GM18519 (cell line): Measurements from ENCODE around the gene C14orf132.

Experiments used
- ATAC-seq: cut with Tn5 transposase; IDR thresholded peaks from one replicate; pipeline ENCODE4 v1.9.1; 2021; ENCODE audit warnings: mild to moderate bottlenecking, moderate library complexity; ENCODE audit not compliant: unreplicated experiment, low FRiP score

The C14orf132 gene

DNA sequence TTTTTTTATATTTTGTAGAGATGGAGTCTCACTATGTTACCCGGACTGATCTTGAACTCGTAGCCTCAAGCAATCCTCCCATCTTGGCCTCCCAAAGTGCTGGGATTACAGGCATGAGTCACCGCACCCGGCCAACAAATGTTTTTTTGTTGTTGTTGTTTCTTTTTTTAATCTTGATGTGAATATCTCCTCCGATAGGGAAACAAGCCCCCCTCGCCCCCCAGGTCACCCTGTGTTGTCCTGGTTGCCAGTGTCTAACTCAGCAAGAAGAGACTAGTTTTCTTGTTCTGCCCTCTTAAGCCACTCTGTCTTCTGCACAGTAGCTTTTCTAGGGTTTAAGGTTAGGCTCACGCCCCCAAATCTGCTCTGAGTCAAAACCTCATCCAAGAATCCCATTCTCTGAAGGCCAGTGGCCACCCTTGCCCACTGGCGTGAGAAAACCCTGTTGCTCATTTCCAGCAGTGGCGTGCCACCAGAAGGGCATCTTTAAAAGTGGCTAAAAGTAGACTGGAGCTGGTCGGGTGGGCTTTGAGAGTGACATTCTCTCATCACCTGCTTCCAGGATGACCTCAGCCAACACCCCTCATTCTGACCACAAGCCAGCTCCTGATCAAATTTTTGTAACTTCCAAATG is 42.7 kb downstream of the C14orf132 start:
- ATAC-seq, result no peak

GRCh38 chr14:96082420-96083300 is 43.5 kb downstream of the C14orf132 start:
- no peak for ATAC-seq

GRCh38 chr14:96083667-96084320 is 44.6 kb downstream of the C14orf132 start:
- ATAC-seq, result no peak

GRCh38 chr14:96084796-96085195 is 45.6 kb downstream of the C14orf132 start:
- no peak for ATAC-seq

GRCh38 chr14:96085369-96085768 is 46.2 kb downstream of the C14orf132 start:
- ATAC-seq, result no peak

DNA sequence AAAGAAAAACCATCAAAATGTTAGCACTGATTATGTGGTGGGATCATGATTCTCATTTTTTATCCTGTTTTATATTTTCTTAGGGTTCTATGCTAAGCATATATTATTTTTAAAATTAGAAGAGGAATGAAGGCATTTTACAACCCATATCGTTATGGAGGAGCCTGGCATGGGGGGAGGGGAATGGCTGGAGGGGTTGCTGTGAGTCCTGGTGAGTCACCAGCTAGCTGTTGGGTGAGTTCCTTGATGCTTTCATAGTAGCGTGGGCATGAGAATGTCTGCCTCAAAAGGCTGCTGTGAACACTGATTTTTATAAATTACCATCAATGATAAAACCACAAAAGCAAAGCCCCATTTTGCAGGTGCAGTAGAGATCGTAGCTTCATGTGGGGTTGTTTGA is 46.9 kb downstream of the C14orf132 start:
- no peak for ATAC-seq

DNA sequence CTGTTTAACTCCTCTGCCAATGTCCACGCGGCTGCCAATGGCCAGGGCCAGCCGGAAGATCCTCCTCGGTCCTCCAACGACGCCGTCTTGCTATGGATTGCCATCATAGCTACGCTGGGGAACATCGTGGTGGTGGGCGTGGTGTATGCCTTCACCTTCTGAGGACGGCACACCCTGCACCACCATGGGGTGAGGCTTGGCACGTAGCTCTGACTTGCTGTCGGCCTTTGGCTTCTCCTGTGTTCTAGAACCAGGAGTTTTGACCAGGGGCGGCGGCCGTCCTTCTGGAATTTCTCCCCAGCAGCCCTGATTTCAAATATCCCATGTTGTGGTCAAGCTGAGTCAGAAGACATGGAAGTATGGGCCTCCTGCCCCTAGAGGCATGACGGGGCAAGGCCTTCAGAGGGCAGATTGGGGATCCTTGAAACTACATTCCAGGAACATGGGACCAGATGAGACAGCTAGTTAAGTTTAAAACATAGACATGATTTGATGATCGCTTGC is 47.5 kb downstream of the C14orf132 start:
- ATAC-seq, result no peak

- no peak for ATAC-seq
Observed at GRCh38 chr14:96088074-96088473, 48.9 kb downstream of the C14orf132 start.

DNA sequence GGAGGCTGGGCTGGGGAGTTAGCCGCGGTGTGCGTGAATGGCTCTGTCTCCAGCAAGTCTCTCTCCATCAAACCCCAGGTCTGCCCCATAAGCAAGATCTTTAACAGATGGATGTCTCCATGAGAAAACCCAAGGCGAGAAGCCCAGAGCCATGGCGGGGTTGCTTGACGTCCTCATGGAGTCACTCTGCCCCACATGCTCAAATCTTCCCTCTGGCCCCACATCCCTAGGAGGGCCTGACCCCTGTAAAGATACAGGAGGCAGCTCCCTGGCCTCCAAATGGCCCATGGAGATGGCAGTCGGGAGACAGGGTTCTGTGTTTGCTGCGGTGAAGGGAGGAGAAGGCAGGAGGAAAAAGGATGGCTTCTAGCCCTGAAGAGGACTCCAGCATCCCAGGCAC is 49.3 kb downstream of the C14orf132 start:
- no peak for ATAC-seq

DNA sequence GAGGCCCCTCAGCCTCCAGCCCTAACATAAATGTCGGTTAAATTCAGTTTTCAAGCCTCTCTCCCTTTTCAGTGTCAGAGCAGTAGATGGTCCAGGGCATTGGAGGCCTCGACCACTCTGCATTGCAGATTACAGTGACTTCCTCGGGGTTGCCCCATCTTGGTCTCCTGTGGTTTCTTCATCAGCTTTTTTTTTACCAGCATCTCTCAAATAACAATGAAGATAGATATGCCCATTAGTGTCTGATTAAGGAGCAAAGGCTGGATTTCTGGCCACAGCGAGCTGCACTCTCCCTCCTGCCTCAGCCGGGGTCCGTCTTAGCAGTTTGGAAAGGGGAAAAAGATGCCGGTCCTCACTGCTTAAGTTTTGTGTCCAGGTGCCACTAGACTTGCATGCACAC is 49.7 kb downstream of the C14orf132 start:
- ATAC-seq, result no peak

GRCh38 chr14:96089401-96089800 is 50.2 kb downstream of the C14orf132 start:
- no peak for ATAC-seq

- ATAC-seq, result no peak
Observed at GRCh38 chr14:96090441-96091148, 51.4 kb downstream of the C14orf132 start.

GRCh38 chr14:96091149-96091693 is 52.1 kb downstream of the C14orf132 start:
- ATAC-seq, result no peak

DNA sequence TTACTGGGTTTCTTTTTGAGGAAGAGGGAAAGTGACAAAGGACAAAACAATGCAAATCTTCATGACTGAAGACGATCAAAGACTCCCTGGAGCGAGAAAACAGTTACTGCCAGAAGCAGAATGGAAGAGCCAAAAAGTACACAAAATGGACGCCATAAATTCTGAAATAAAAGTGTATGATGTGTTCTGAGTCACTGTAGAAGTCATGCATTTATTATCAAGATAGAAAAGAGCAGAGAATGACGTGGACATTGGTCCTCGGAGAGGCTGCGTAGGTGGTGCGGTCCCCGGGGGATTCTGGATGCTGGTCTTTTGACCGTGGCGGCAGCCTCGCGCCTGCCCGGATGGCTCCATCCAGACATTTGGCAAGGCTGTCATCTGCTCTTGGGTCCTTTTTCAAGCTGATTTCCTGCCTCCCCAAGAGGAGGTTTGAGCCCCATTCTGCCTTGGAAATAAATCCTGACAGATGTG is 52.8 kb downstream of the C14orf132 start:
- ATAC-seq, result no peak

GRCh38 chr14:96092936-96093335 is 53.8 kb downstream of the C14orf132 start:
- no peak for ATAC-seq

GRCh38 chr14:96094211-96094610 is 55.0 kb downstream of the C14orf132 start:
- ATAC-seq, result no peak

DNA sequence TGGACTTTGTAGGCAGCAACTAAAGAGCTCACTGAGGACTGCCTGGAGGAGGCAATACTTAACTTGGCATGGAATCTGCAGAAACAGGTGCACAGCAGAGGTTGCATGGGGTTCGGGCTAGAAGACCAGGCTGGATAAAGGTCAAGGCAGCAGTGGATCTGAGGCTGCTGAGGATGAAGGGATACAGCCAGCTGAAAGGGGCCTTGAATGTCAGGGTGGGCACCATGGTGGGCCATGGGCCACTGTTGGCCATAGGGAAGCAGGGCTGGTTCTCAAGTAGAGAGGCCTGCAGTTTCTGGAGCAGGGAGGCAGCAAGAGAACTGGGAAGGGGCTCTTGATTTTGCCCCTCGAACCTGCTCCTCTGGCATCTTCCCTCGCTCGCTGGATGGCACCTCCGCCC is 55.5 kb downstream of the C14orf132 start:
- ATAC-seq, result no peak

GRCh38 chr14:96095058-96095457 is 55.9 kb downstream of the C14orf132 start:
- no peak for ATAC-seq

GRCh38 chr14:96095581-96096476 is 56.7 kb downstream of the C14orf132 start:
- ATAC-seq, result no peak
